ENCODE data around the gene SRCIN1.

DNA sequence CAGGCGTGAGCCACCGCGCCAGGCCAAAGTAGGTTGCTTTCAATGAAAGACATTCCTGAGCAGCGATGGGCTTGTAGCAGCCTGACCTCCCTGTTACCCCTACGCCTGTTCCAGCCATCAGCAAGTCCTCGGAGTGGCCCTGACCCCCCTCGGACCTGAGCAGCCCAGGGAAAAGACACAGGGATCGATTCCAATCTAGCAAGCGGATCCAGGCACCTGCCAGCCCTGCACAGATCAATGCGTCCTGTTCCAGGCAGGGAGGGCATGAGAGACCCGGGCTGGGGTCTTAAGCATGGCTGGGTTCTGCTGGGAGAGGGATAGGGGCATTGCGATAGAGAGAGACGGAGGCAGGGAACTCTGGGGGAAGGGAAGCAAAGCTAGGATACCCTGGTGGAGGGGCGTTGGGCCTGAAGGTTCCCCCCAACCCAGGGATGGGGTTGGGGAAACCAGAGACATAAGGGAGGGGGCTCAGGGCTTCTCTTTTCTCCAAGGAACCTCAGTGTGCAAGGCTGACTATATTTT lies 21.9 kb downstream of the SRCIN1 start:
- TF ChIP-seq, protein P1, sequence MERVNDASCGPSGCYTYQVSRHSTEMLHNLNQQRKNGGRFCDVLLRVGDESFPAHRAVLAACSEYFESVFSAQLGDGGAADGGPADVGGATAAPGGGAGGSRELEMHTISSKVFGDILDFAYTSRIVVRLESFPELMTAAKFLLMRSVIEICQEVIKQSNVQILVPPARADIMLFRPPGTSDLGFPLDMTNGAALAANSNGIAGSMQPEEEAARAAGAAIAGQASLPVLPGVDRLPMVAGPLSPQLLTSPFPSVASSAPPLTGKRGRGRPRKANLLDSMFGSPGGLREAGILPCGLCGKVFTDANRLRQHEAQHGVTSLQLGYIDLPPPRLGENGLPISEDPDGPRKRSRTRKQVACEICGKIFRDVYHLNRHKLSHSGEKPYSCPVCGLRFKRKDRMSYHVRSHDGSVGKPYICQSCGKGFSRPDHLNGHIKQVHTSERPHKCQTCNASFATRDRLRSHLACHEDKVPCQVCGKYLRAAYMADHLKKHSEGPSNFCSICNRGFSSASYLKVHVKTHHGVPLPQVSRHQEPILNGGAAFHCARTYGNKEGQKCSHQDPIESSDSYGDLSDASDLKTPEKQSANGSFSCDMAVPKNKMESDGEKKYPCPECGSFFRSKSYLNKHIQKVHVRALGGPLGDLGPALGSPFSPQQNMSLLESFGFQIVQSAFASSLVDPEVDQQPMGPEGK (CRISPR knock-in tag; IDR thresholded peaks at IDR 0.05; ENCODE audit: borderline replicate concordance): no peak
- TF ChIP-seq ZFP30 (CRISPR knock-in tag; IDR thresholded peaks at IDR 0.05) (no peak), SNAI2 (CRISPR knock-in tag; IDR thresholded peaks at IDR 0.05) (no peak)

Measured in SK-N-SH treated with all-trans-retinoic acid at 6 μM for 48 hours (cell line).